ENCODE measurements around the gene MTX1.

Gene MTX1

DNA sequence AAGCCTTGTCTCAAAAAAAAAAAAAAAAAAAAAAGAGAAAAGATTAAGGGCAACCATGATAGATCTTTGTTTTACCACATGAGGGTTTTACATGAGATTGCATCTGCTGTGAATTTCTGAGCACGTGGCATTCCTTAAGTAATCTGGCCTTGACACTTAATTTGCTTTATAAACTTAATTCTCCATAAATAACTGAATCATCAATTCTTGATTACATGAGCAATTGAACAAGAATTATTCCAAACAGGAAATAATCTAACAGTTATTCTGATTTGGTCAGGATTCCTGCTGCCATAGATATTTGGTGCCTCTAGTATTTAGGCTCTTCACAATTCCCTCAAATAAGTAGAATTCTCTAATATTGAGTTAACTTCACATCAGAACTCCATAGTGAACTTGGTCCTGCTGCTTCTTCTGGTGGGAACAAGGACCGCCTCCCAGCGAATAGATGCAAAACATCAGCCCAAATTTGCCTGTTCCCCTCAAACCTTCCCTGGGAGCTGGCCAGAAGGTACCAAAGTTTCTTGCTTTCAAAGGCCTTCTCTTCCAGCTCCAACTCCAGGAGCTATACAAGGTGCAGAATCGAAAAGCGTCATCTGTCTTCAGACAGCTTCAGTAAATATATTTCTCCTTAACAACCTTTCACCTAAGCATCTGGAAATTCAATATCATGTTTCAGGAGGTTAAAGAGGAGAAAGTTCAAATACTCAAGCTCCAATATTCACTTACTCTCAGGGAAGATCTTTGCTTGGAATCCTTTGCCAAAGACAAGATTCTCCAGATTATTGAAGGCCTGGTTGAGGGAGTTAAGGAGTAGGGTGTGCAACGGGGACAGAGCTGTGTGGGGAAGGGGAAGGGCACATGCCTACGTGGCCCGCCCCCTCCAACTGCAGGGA is 36.4 kb upstream of the MTX1 start:
- peak overlapping the region; percentile 98 for H3K4me3 ChIP-seq (replicated peaks; ENCODE audit: low read depth, low read length)
- DNase-seq (ENCODE audit: low read depth), result no peak
- TF ChIP-seq, protein P1, sequence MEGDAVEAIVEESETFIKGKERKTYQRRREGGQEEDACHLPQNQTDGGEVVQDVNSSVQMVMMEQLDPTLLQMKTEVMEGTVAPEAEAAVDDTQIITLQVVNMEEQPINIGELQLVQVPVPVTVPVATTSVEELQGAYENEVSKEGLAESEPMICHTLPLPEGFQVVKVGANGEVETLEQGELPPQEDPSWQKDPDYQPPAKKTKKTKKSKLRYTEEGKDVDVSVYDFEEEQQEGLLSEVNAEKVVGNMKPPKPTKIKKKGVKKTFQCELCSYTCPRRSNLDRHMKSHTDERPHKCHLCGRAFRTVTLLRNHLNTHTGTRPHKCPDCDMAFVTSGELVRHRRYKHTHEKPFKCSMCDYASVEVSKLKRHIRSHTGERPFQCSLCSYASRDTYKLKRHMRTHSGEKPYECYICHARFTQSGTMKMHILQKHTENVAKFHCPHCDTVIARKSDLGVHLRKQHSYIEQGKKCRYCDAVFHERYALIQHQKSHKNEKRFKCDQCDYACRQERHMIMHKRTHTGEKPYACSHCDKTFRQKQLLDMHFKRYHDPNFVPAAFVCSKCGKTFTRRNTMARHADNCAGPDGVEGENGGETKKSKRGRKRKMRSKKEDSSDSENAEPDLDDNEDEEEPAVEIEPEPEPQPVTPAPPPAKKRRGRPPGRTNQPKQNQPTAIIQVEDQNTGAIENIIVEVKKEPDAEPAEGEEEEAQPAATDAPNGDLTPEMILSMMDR (IDR thresholded peaks at IDR 0.05; ENCODE audit: low read length, missing control alignments), result no peak

DNA sequence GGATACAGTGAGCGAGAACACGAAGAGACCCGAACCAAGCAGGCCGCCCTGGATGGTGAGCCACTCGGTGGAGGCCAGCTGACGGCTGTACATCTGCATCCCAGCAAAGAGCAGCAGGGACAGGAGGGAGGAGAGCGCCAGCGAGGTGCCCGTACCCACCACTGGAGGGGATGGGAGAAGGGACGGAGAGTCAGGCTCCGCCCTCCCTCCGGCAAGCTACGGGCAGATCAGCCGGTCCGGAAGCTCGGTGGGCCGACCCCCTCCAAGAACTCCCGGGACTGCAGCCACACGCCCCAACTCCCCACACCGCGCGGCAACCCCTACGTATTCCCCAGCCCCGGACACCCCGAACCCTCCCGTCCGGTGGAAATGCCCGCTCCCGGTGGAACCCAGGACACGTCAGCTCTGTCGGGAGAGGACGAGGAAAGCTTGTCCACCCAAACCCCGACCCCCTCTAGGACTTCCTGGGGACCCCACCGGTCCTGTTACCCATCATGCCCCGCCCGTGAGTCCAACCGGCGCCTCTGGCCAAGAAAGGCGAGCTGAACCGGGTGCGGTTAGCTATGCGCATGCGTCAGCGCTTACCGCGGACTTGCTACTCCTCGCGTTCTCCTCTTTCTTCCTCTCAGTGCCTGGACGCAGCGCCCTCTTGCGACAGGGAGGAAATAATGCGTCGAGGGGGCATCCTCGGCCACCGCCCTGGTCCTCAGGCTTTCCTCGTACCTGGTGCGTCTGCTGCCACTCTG is 35.6 kb upstream of the MTX1 start, which contains the start of gene KRTCAP2:
KRTCAP2 (minus strand) TSS at position 573 of the 746 bp plus-strand sequence; CDS start at position 493, 80 bp downstream.
- TF ChIP-seq, protein P1 (IDR thresholded peaks at IDR 0.05; ENCODE audit: low read length, missing control alignments), result peak; percentile 91
- DNase-seq (ENCODE audit: low read depth), result peak; percentile 97
- H3K4me3 ChIP-seq (replicated peaks; ENCODE audit: low read depth, low read length), result peak within 1 kb of the TSS; percentile 98

DNA sequence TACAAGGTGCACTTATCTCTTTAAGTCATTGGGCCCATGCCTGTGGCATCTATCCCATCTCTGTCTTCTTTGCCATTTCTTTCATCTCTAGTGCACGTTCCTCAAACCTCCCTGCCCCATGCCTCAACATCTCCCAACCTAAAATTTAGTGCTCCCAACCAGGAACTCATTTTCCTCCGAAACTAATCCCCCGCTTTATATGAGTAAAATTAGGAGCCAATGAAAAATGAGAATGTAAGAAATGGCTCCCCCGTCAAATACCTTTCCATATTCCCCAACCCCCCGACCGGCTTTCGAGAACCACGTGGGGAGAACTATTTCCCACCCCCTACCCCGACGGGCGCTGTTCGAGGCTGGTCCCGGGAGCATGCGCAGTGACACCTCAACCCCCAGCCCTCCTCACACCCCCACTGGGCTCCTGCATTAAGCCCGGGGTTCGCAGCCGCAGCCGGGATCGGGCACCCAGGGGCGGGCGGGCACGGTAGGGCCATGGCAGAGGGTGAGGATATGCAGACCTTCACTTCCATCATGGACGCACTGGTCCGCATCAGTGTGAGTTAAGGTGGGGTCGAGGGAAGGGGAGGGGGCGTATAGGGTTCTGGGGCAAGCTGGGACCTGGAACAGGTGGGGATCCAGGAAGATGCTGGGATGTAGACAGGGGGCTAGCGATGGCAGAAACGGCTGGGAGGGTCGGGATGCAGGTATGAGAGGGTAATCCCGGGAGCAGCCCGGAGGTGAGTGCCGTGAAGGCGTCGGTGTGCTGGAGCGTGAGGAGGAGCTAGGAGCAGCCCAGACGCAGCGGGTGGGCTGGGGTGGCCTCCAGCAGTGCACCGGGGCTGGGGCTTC is 34.8 kb upstream of the MTX1 start, which contains the start of gene TRIM46:
TRIM46 (plus strand) TSS at position 372 of the 846 bp plus-strand sequence; CDS start at position 490, 118 bp downstream.
- TF ChIP-seq, protein P1 (IDR thresholded peaks at IDR 0.05; ENCODE audit: low read length, missing control alignments), result no peak
- peak; percentile 52 for DNase-seq (ENCODE audit: low read depth)

DNA sequence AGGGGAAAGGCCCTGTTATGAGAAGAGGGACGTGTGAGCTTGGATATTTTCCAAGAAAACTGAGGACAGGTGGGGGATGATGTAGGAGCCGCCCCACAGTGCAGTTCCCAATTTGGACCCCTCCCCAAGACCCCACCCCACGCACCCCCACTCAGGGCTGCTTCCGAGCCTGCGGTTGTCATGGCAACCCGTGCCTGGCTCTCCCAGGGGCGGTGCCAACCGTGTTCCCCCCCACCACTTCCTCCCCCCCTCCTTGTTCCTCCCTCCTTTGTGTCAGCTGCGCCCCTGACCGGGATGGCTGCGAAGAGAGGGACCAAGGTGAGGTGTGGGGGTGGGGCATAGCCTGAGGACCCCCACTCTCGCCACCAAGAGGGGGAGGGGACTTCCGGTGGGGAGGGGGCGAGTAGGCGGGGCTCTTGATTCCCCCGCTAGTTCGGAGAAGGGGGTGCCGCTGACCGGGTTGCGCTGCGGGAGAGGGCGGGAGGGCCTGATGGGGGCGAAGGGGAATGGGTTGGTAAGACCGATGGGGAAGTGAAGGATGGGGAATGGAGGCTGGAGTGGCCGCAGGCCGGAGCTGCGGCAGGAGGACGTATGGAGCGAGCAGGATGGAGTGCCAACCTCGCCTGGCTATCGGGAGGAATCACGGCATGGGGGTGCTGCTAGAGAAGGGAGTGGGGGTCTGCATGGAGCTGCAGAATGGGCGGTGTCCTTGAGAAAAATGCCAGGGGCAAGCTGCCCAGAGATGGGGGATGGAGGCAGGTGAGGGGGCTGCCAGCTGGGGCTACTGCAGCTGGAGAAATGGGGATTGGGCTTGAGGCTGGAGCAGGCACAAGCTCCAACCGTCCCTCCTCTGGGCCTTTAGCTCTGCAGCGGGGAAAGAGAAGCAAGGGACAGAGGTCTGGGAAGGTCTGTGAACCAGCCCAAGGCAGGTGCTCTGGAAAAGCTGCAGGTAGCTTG is 33.9 kb upstream of the MTX1 start:
- H3K4me3 ChIP-seq (replicated peaks; ENCODE audit: low read depth, low read length), result peak overlapping the region; percentile 98
- TF ChIP-seq, protein P1 (IDR thresholded peaks at IDR 0.05; ENCODE audit: low read length, missing control alignments), result no peak

More for the DNA sequence above, 34.8 kb upstream of the MTX1 start, which contains the start of gene TRIM46:
- H3K4me3 ChIP-seq (replicated peaks; ENCODE audit: low read depth, low read length), result peak within 1 kb of the TSS; percentile 98

DNA sequence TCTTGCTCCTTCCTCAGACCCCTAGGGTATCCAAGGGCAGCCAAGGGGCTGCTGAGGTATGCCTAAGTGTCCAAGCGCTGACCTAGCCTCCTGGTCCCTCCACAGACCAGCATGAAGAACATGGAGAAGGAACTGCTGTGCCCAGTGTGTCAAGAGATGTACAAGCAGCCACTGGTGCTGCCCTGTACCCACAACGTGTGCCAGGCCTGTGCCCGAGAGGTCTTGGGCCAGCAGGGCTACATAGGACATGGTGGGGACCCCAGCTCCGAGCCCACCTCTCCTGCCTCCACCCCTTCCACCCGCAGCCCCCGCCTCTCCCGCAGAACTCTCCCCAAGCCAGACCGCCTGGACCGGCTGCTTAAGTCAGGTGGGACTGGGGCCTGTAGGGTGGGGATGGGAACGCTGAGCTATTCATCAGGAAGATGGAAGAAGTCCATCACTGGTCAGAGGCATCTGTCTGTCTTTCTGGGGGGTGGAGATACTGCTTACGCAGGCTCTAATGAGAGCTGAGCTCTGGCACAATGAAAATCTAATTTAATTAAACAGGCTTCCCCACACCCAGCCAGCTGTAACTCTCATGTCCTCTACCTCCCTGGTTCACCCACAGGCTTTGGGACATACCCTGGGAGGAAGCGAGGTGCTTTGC is 33.1 kb upstream of the MTX1 start:
- no peak for DNase-seq (ENCODE audit: low read depth)
- H3K4me3 ChIP-seq (replicated peaks; ENCODE audit: low read depth, low read length), result peak overlapping the region; percentile 98

More for the DNA sequence above, 33.9 kb upstream of the MTX1 start:
- DNase-seq (ENCODE audit: low read depth), result peak; percentile 35

More for the DNA sequence above, 33.1 kb upstream of the MTX1 start:
- TF ChIP-seq, protein P1 (IDR thresholded peaks at IDR 0.05; ENCODE audit: low read length, missing control alignments), result no peak
